A549 (cell line): Measurements from ENCODE around the gene CKLF. TPM values are rescaled to one million over a fixed set of nuclear protein-coding genes. Genes with fewer than 3 reads are reported as not detected.

Source experiments
- ATAC-seq, 2 experiments: fragments of 200-7000 bp in 1 of 2; fragments of >200 bp in 1 of 2; cut with Nextera tagmentation in 1 of 2; cut with Tn5 transposase in 1 of 2; 3 replicates each; pipeline versions ENCODE4 v1.8.0 to v1.9.1; 2018 to 2020; ENCODE audit warnings: mild to moderate bottlenecking in 1 of 2, moderate library complexity in 1 of 2
- CTCF ChIA-PET: fragments of 300-600 bp; sonication (Branson Sonifier 250); formaldehyde crosslinking; extraction: SDS; loops from one replicate; lab custom pipeline; 2021; ENCODE audit warnings: antibody characterized with exemption, inconsistent platforms; lab: Yijun Ruan, JAX
- POLR2A ChIA-PET: fragments of 350-600 bp; formaldehyde crosslinking; extraction: SDS; loops from one replicate; lab custom pipeline; 2021; ENCODE audit warnings: antibody characterized with exemption, inconsistent platforms; lab: Yijun Ruan, JAX
- DNase-seq, 2 experiments: peaks; one replicate each; pipeline versions ENCODE4 v3.0.0 to v3.0.0-alpha.2; 2011 to 2016; ENCODE audit warnings: low read depth in 1 of 2, low spot score in 1 of 2
- FAIRE-seq: peaks from 2 replicates; lab custom pipeline; 2011; peaks lifted over from hg19 to GRCh38; lab: Jason Lieb, UNC
- H3K27ac ChIP-seq, 2 experiments: fragments of >200 bp; sonication (Bioruptor Twin); formaldehyde crosslinking; 3 replicates each; pipeline ENCODE4 v1.5.1; 2016 to 2017
- H3K4me1 ChIP-seq: fragments of >200 bp; sonication (Bioruptor Twin); formaldehyde crosslinking; 3 replicates; pipeline ENCODE4 v1.6.1; 2016
- H3K4me2 ChIP-seq: fragments of >200 bp; sonication (Bioruptor Twin); formaldehyde crosslinking; 3 replicates; pipeline ENCODE4 v1.6.1; 2016
- H3K4me3 ChIP-seq: fragments of >200 bp; sonication (Bioruptor Twin); formaldehyde crosslinking; 3 replicates; pipeline ENCODE4 v1.5.1; 2016
- H3K9me3 ChIP-seq: fragments of >200 bp; sonication (Bioruptor Twin); formaldehyde crosslinking; 3 replicates; pipeline ENCODE4 v1.6.1; 2016
- EHF ChIP-seq: fragments of 250-450 bp; sonication (Bioruptor Pico); IDR thresholded peaks from 2 replicates; pipeline ENCODE4 v1.5.0; 2020; ENCODE audit warnings: mild to moderate bottlenecking
- ESRRA ChIP-seq: fragments of 150-350 bp; IDR thresholded peaks from 2 replicates; pipeline ENCODE4 v1.6.1; 2014; ENCODE audit warnings: mild to moderate bottlenecking, low read length, borderline replicate concordance
- FOXS1 ChIP-seq: fragments of 250-450 bp; sonication (Bioruptor Pico); IDR thresholded peaks from 2 replicates; pipeline ENCODE4 v1.5.0; 2020; ENCODE audit warnings: mild to moderate bottlenecking, moderate library complexity
- HEYL ChIP-seq: fragments of 250-450 bp; sonication (Bioruptor Pico); IDR thresholded peaks from 2 replicates; pipeline ENCODE4 v1.8.0; 2021; ENCODE audit warnings: mild to moderate bottlenecking, moderate library complexity
- HOXA7 ChIP-seq: fragments of 250-450 bp; sonication (Bioruptor Pico); IDR thresholded peaks from 2 replicates; pipeline ENCODE4 v1.5.0; 2020; ENCODE audit warnings: mild to moderate bottlenecking, moderate library complexity
- HOXB5 ChIP-seq: fragments of 250-450 bp; sonication (Bioruptor Pico); IDR thresholded peaks from 2 replicates; pipeline ENCODE4 v1.5.0; 2020; ENCODE audit warnings: mild to moderate bottlenecking, moderate library complexity
- KDM1A ChIP-seq: fragments of 200-600 bp; sonication (generic); IDR thresholded peaks from 2 replicates; pipeline ENCODE4 v1.6.1; 2016; ENCODE audit warnings: low read depth, mild to moderate bottlenecking
- MAFK ChIP-seq: fragments of 450-650 bp; IDR thresholded peaks from 2 replicates; pipeline ENCODE4 v1.6.1; 2014; ENCODE audit not compliant: partially characterized antibody
- NFE2L2 ChIP-seq: fragments of 150-350 bp; conservative IDR thresholded peaks from 2 replicates; pipeline ENCODE4 v1.6.1; 2014; ENCODE audit warnings: low read length
- RNF2 ChIP-seq: fragments of 200-600 bp; sonication (generic); IDR thresholded peaks from 2 replicates; pipeline ENCODE4 v1.6.1; 2016; ENCODE audit warnings: low read depth, mild to moderate bottlenecking, antibody characterized with exemption, moderate library complexity, borderline replicate concordance
- ZNF302 ChIP-seq: fragments of 250-450 bp; sonication (Bioruptor Pico); IDR thresholded peaks from 2 replicates; pipeline ENCODE4 v1.9.0; 2021; ENCODE audit warnings: inconsistent platforms, mild to moderate bottlenecking, moderate library complexity
- WGBS: methylation state at CpG from one replicate; pipeline ENCODE4 v1.1.6; 2017; ENCODE audit errors: missing lambda C conversion rate; 5-methylcytosine and 5-hydroxymethylcytosine counted together
- polyA plus RNA-seq, 4 experiments: library from polyadenylated mRNA; depleted of rRNA in 3 of 4; stranded (reverse); fragments of >200 nt; fragmentation: RNase III in 1 of 4; extraction: RNeasy Plus Mini Kit Qiagen cat#74134 plus additional on column Dnase treatment in 1 of 4; gene quantifications; 2 replicates in 3 of 4; 3 replicates in 1 of 4; pipeline ENCODE4 v1.2.3, GENCODE V29; 2011 to 2017
- TF ChIP-seq, protein P1 (sequence below): fragments of 250-450 bp; sonication (Bioruptor Pico); IDR thresholded peaks from 2 replicates; pipeline ENCODE4 v1.5.0; 2020; ENCODE audit warnings: low read depth, mild to moderate bottlenecking, moderate library complexity
- TF ChIP-seq, protein P2 (sequence below): fragments of 250-450 bp; sonication (Bioruptor Pico); IDR thresholded peaks from 2 replicates; pipeline ENCODE4 v1.5.0; 2021; ENCODE audit warnings: mild to moderate bottlenecking, moderate library complexity, borderline replicate concordance
- TF ChIP-seq, protein P3 (sequence below): IDR thresholded peaks from 2 replicates; pipeline ENCODE4 v1.6.1; 2012
- TF ChIP-seq, protein P4 (sequence below): IDR thresholded peaks from 2 replicates; pipeline ENCODE4 v1.6.1; 2012
- TF ChIP-seq, protein P5 (sequence below): fragments of 450-650 bp; IDR thresholded peaks from 2 replicates; pipeline ENCODE4 v1.6.1; 2014; ENCODE audit warnings: antibody characterized with exemption
- TF ChIP-seq, protein P6 (sequence below): fragments of >200 bp; sonication (Bioruptor Twin); formaldehyde crosslinking; IDR thresholded peaks from 3 replicates; pipeline ENCODE4 v1.5.1; 2016
- TF ChIP-seq, protein P7 (sequence below): IDR thresholded peaks from 2 replicates; pipeline ENCODE4 v1.6.1; 2012; ENCODE audit warnings: low read depth, borderline replicate concordance

CKLF gene
- polyA plus RNA-seq, 2 of the 4 experiments (the other 2 are of a cell fraction): 85.1 to 87.0 TPM

DNA sequence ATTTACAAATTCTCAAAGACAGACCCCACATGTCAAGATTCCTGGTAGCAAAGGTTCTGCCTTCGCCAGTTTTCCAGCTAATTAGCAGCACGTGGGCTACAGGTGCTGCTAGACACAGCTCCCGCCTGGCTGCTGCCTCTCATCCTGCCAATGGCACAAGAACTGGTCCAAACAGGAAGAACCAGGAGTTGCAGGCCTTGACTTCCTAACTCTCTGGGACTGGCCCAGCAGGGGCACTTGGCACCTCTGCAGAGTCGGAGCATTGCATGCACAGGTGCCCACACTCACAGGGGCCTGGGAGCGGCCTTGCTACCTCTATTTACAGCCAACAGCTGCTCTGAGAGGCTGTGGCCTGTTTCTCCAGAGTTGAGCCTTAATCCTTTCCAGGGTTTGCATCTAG is 42.1 kb upstream of the CKLF start:
- Histone ChIP-seq H3K4me3 (no peak overlapping the region), H3K27ac (peak overlapping the region; percentile 95 to 97), H3K4me1 (peaks cover 84% of the 10 kb centered on the region), H3K9me3 (peaks cover 9% of the 10 kb centered on the region), H3K4me2 (peak overlapping the region; percentile 86; the same call in 2 of the 3 replicates)
- FAIRE-seq (no peak), ATAC-seq (no peak), DNase-seq (no peak)
- TF ChIP-seq, protein P1, sequence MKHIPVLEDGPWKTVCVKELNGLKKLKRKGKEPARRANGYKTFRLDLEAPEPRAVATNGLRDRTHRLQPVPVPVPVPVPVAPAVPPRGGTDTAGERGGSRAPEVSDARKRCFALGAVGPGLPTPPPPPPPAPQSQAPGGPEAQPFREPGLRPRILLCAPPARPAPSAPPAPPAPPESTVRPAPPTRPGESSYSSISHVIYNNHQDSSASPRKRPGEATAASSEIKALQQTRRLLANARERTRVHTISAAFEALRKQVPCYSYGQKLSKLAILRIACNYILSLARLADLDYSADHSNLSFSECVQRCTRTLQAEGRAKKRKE (CRISPR knock-in tag): no peak
- TF ChIP-seq HOXB5 (no peak), EHF (no peak), RNF2 (no peak), MAFK (no peak), NFE2L2 (no peak), HEYL (no peak), ZNF302 (no peak), KDM1A (no peak), ESRRA (no peak), HOXA7 (CRISPR knock-in tag) (no peak), FOXS1 (CRISPR knock-in tag) (no peak)
- TF ChIP-seq, protein P2, sequence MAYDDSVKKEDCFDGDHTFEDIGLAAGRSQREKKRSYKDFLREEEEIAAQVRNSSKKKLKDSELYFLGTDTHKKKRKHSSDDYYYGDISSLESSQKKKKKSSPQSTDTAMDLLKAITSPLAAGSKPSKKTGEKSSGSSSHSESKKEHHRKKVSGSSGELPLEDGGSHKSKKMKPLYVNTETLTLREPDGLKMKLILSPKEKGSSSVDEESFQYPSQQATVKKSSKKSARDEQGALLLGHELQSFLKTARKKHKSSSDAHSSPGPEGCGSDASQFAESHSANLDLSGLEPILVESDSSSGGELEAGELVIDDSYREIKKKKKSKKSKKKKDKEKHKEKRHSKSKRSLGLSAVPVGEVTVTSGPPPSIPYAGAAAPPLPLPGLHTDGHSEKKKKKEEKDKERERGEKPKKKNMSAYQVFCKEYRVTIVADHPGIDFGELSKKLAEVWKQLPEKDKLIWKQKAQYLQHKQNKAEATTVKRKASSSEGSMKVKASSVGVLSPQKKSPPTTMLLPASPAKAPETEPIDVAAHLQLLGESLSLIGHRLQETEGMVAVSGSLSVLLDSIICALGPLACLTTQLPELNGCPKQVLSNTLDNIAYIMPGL (CRISPR knock-in tag): no peak
- TF ChIP-seq, protein P3, sequence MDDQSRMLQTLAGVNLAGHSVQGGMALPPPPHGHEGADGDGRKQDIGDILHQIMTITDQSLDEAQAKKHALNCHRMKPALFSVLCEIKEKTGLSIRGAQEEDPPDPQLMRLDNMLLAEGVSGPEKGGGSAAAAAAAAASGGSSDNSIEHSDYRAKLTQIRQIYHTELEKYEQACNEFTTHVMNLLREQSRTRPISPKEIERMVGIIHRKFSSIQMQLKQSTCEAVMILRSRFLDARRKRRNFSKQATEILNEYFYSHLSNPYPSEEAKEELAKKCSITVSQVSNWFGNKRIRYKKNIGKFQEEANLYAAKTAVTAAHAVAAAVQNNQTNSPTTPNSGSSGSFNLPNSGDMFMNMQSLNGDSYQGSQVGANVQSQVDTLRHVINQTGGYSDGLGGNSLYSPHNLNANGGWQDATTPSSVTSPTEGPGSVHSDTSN: no peak
- TF ChIP-seq, protein P4, sequence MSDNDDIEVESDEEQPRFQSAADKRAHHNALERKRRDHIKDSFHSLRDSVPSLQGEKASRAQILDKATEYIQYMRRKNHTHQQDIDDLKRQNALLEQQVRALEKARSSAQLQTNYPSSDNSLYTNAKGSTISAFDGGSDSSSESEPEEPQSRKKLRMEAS: no peak
- TF ChIP-seq, protein P5, sequence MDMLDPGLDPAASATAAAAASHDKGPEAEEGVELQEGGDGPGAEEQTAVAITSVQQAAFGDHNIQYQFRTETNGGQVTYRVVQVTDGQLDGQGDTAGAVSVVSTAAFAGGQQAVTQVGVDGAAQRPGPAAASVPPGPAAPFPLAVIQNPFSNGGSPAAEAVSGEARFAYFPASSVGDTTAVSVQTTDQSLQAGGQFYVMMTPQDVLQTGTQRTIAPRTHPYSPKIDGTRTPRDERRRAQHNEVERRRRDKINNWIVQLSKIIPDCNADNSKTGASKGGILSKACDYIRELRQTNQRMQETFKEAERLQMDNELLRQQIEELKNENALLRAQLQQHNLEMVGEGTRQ: no peak
- TF ChIP-seq, protein P6, sequence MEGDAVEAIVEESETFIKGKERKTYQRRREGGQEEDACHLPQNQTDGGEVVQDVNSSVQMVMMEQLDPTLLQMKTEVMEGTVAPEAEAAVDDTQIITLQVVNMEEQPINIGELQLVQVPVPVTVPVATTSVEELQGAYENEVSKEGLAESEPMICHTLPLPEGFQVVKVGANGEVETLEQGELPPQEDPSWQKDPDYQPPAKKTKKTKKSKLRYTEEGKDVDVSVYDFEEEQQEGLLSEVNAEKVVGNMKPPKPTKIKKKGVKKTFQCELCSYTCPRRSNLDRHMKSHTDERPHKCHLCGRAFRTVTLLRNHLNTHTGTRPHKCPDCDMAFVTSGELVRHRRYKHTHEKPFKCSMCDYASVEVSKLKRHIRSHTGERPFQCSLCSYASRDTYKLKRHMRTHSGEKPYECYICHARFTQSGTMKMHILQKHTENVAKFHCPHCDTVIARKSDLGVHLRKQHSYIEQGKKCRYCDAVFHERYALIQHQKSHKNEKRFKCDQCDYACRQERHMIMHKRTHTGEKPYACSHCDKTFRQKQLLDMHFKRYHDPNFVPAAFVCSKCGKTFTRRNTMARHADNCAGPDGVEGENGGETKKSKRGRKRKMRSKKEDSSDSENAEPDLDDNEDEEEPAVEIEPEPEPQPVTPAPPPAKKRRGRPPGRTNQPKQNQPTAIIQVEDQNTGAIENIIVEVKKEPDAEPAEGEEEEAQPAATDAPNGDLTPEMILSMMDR: no peak
- TF ChIP-seq, protein P7, sequence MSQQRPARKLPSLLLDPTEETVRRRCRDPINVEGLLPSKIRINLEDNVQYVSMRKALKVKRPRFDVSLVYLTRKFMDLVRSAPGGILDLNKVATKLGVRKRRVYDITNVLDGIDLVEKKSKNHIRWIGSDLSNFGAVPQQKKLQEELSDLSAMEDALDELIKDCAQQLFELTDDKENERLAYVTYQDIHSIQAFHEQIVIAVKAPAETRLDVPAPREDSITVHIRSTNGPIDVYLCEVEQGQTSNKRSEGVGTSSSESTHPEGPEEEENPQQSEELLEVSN: no peak
- POLR2A ChIA-PET: no interaction called here
- WGBS: 91% methylated on average over 5 of the region's 5 CpGs
- CTCF ChIA-PET: interaction anchor here (0.9 to 8.2 kb wide), 7 partner anchors 28 to 241 kb away, joined by 3 to 68 read pairs (median 6); partner anchors contain the start of genes CKLF and DYNC1LI2
